ES-I3 (cell line): ENCODE results near the gene SH3PXD2A.

Experiments
- H3K36me3 ChIP-seq: 2 replicates; pipeline ENCODE4 v1.6.1; 2013; ENCODE audit warnings: mild to moderate bottlenecking, low read length, control low read depth, moderate library complexity; ENCODE audit not compliant: insufficient read depth
- H3K4me1 ChIP-seq: 2 replicates; pipeline ENCODE4 v1.6.1; 2013; ENCODE audit warnings: mild to moderate bottlenecking, control low read depth, low read length; ENCODE audit not compliant: insufficient read depth
- H3K9ac ChIP-seq: 2 replicates; pipeline ENCODE4 v1.6.1; 2013; ENCODE audit warnings: low read depth, mild to moderate bottlenecking, low read length, moderate library complexity
- H3K9me3 ChIP-seq: 2 replicates; pipeline ENCODE4 v1.6.1; 2013; ENCODE audit warnings: mild to moderate bottlenecking, low read length, moderate library complexity; ENCODE audit not compliant: control insufficient read depth, insufficient read depth

Gene SH3PXD2A

DNA sequence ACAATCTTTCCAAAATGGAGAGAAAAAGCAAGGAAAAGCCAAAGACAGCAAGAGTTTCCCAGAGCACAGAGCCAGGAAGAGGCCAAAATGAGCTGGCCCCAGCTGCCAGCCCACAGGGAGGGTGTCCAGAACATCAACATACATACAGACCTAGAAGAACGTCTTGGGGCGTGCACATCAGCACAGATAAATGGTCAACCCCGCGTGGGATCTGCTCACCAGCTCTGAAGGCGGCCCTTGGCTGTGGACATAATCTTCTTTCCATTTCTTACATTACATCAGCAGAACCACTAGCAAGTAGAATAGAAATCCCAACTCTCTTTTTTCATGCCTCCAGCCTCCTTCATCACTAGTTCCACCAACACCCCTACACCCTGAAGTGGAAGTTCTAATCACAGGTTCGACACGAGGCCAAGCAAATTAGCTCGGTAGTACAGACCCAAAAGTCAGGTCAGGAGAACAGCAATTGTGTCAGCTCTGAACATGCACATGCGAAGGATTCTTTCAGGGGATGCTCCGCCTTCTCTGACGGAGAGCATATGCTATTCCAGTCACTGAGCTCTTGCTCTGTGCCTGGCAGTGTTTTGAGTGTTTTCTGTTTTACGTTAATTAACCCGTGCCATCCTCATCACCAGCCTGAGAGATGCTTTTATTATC is 16.4 kb downstream of the SH3PXD2A start:
- H3K4me1 ChIP-seq = peaks cover 38% of the 10 kb centered on the region
- H3K36me3 ChIP-seq = no peaks in the 10 kb centered on the region
- H3K9ac ChIP-seq = no peak overlapping the region
- H3K9me3 ChIP-seq = no peaks in the 10 kb centered on the region

DNA sequence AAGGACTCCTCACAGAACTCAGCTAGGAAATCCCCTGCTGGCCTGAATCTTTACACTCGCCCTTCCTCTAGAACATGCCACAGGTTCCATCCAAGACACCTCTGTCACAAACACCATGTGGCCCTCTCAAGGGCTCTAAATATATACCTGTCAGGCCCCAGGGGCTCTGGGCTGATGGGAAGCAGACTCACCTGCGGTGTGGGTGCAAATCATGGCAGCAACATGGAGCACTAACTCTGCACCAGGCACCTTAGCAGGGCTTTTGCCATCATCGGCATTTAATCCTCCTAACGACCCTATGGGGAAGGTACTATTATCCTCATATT is 17.3 kb downstream of the SH3PXD2A start:
- Histone ChIP-seq H3K9ac (no peak overlapping the region), H3K36me3 (no peaks in the 10 kb centered on the region), H3K9me3 (no peaks in the 10 kb centered on the region), H3K4me1 (peaks cover 42% of the 10 kb centered on the region)

DNA sequence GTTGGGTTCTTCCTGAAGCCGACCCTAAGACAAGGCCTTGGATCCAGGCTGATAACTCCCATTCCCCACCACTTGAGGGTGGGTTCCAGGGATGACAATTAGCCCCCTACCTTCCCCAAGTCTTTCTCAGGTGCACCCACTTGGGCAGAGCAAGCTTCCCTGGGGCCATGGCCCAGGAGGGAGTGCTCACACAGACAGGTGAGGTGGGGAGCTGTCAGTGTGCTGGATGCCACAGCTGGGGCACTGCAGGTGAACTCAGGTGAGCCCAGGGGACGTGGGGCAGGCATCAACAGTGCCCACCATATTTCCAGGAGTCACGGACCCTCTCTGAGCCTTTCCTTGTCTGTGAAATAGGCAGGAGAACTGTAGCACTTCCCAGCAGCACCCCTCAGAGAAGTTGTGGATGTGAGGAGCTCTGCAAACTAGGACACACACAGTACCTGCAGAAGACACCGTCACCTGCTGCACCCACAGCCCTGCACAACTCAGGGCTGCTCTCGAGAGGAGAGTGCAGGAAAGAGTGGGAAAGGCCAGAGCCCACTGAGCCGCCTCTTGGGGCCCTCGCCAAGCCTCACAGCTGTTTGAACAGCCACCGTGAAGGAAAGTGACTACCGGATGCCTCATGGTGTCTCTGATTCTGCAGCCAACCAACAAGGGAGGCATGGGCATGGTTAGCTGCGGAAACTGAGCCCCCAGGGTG is 17.9 kb downstream of the SH3PXD2A start:
- no peak overlapping the region for H3K9ac ChIP-seq
- peaks cover 42% of the 10 kb centered on the region for H3K4me1 ChIP-seq
- no peaks in the 10 kb centered on the region for H3K36me3 ChIP-seq
- no peaks in the 10 kb centered on the region for H3K9me3 ChIP-seq

DNA sequence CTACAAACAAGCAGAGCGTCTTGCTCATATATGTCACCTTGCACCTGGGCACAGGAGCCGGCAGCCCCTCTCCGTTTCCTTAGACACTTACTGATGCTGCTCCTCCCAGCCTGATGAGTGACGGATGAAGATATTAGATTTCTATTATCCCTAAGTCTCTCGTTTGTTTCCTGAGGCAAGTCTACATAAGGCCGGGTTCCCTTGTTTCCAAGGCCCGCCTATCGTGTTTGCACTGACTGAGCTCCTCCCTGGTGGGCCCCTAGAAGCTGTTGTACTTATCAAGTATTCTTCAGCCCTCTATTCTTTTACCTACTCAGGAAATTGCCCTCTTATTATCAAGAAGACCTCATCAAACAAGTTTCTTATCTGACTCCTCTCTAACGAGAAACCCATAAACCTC is 18.5 kb downstream of the SH3PXD2A start:
- H3K9ac ChIP-seq = no peak overlapping the region
- no peaks in the 10 kb centered on the region for H3K9me3 ChIP-seq
- peaks cover 42% of the 10 kb centered on the region for H3K4me1 ChIP-seq
- H3K36me3 ChIP-seq = no peaks in the 10 kb centered on the region

DNA sequence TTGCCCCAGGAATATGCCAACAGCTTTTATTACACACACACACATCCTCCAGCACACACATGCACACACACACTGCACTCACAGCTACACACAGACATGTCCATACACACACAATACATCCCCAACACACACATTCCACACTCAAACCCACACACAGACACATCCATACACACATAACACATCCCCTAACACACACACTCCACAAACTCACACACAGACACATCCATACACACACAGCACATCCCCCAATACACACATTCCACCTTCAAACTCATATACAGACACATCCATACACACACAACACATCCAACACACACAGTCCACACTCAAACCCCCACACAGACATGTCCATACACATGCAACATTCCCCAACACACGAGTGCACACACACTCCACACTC is 19.1 kb downstream of the SH3PXD2A start:
- Histone ChIP-seq H3K36me3 (no peaks in the 10 kb centered on the region), H3K9ac (no peak overlapping the region), H3K4me1 (peaks cover 39% of the 10 kb centered on the region), H3K9me3 (no peaks in the 10 kb centered on the region)

DNA sequence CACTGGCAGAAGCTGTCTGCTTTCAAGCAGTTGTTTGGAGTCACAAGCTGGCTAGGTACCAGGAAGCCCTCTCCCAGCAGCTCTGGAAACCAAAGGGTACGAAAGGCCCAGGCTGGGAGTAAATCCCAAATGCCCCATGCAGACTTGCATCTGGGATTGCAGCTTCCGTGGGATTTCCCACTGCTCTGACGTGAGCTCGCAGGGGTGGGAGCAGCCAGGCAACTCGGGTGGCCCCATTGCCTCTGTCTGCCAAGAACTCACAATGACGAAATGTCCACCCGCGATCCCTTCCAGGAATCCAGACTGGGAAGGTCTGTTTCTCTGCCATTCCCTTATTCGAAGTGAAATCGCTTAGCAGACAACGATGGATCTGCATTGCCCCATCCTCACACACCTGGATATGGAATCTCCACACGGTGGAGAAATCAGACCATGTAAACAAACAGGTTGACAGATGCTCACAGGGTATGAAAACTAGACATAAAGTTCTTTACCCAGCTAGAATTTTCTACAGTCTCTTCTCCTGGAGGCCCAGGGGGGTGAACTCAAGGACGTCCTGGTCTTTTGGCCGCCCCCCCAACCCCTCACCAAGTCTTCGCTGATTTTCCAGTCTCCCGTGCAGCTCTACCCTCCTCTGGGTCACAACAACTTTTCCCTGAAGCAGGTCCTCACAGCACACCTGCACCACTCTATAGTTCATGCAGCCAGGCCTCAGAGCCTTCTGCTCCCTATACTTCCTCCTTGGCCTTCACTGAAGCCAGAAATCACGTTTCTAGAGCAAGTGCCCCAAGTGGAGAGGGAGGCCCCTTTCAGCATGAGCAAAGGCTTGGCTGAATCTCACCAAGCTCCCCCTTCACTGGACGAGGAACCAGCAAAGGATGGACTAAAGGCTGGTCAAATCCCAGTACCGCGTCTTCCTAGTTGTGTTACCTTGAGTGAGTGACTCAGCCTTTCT is 20.0 kb downstream of the SH3PXD2A start:
- peaks cover 30% of the 10 kb centered on the region for H3K4me1 ChIP-seq
- no peak overlapping the region for H3K9ac ChIP-seq
- no peaks in the 10 kb centered on the region for H3K9me3 ChIP-seq
- H3K36me3 ChIP-seq = no peaks in the 10 kb centered on the region

DNA sequence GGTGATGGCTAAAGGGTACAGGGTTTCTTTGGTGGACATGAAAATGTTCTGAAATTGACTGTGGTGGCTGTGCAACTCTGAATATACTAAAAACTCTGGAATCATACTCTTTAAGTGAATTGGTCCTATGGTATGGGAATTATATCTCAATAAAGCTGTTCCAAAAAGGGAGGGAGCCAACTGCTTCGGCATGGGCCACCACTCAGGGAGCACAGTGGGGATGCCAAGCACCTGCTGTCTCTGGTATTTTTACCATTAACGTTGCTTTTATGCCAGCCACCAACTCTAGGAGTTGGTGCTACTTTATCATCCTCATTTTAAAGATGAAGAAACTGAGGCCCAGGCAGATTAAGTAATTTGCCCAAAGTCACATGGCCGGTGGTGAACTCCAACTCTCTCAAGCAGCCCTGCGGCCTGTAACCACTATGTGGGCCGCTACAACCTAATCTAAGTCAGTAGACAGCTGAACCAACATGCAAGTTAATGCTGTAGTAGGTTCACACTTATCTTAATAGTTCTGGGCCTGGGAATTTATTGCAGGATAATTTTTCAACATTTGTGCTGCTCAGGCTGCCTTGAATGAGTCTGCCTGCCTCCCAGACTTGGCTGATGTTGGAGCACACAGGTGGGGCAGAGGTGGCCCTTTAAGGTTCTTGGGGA is 20.8 kb downstream of the SH3PXD2A start:
- Histone ChIP-seq H3K36me3 (no peaks in the 10 kb centered on the region), H3K4me1 (peaks cover 26% of the 10 kb centered on the region), H3K9me3 (no peaks in the 10 kb centered on the region), H3K9ac (no peak overlapping the region)

DNA sequence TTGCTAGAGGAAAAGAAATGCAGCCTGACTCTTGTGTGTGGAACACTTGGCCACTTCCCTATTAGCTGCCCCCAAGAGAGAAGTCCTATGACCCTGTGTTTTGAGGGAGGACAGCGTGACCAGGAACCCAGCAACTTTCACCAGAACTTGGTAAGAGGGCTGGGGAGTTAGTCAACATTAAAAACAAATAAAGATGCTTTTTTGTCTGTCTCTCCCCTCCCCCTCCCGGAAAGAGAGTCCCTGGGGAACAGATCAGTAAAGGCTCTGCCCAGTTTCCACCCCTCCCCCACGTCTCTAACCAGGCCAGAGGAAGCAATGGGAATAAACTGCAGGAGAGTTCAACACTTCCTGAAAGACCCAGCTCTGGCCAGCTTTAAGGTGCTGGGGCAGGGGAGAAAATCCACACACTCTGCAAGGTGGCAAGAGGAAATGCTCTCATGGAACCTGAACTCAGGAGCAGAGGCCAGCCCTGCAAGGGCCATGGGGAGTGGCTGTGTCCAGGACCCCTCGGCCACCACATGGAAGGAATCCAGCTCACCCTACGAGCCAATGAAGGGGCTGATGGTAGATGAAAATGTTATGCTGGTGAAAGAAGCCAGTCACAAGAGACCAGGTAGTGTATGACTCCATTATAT is 21.5 kb downstream of the SH3PXD2A start:
- H3K9ac ChIP-seq = no peak overlapping the region
- no peaks in the 10 kb centered on the region for H3K9me3 ChIP-seq
- H3K36me3 ChIP-seq = no peaks in the 10 kb centered on the region
- H3K4me1 ChIP-seq = peaks cover 23% of the 10 kb centered on the region

DNA sequence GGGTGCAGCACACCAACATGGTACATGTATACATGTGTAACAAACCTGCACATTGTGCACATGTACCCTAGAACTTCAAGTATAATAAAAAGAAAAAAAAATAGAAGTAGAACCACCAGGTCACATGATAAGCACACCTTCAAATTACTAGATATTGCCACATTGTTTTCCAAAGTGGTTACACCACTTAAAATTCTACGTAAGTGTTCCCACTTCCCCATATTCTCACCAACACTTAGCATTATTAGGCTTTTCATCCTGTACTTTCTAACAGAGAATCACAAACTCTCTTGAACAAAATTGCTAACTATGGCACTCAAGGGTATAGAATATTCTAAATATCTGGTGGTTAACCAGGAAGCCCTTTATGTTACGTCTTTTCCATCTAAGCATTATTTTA is 22.6 kb downstream of the SH3PXD2A start:
- Histone ChIP-seq H3K36me3 (no peaks in the 10 kb centered on the region), H3K9ac (no peak overlapping the region), H3K4me1 (peaks cover 21% of the 10 kb centered on the region), H3K9me3 (no peaks in the 10 kb centered on the region)

DNA sequence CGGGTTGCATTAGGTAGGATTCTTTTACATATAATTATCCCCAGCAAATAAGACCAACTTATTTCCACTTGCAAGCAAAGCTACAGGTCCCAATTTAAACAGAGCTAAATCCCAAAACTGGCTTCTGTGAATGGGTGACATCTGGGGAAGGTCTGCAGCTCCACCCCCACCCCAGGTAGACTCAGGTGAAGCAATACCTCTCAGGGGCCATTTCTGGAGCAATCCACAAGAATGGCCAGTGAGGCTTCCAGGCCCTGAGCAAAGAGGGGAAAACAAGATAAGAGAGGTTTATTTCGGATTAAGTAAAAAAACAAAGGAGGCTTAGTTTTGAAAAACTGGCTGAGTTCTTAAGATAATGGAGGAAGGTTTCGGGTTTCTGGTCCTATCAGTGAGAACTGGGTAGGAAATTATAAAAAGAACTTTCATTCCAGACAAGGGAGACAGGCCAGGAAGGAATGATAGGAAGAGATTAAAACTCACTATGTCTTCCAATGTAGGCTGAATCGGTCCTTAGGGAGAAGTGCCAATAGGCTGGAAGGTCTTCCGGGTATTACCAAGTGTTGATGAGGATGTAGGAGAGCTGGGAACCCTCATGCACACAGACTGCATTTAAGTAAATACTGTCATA is 25.4 kb downstream of the SH3PXD2A start:
- peaks cover 19% of the 10 kb centered on the region for H3K4me1 ChIP-seq
- H3K36me3 ChIP-seq = no peaks in the 10 kb centered on the region
- no peaks in the 10 kb centered on the region for H3K9me3 ChIP-seq
- no peak overlapping the region for H3K9ac ChIP-seq

DNA sequence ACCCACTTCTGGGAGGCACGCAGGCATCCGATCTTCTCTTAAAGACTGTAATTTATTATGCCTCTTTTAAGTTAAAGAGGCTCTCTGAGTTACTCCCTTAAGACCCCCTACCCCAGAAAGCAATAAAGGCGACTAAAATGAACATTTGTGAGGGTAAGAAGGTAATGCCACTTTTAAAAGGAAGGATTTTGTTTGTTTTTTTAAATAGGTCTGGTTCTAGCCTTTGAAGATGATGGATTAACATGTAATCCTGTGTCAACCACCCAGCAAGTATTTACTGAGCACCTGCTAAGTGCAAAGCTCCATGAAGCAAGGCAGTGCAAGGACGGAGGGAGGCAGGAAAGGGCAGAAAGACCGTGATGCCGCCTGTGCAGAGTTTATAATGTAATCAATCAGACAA is 26.1 kb downstream of the SH3PXD2A start:
- H3K4me1 ChIP-seq = peaks cover 19% of the 10 kb centered on the region
- H3K9ac ChIP-seq = no peak overlapping the region
- no peaks in the 10 kb centered on the region for H3K36me3 ChIP-seq
- H3K9me3 ChIP-seq = no peaks in the 10 kb centered on the region

DNA sequence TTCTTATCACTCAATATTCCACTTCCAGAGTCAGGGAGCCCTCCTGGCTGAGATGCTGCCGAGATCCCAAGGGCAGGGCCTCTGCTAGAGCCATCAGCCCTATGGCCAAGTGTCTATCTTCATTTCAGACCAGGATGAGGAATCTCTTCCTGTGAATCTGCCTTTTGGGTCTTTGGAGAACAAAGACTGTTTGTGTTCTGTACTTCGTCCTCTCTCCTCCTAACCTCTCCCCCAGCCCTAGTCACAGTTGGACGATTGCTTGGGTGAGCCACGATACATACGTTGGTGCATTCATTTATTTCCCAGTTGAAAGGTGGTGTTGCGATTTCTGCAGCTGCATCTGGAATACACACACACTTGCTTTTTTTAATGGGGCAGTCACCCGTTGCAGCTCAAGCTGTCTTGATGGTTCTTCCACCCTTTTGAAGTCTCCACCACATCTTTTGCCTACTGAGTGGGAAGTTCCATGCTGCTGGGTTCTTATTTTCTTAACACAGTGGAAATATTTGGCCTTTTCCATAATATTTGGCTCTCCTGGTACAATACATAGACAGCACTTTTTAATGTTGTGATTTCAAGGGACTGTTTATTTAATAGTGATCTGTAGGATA is 26.7 kb downstream of the SH3PXD2A start:
- Histone ChIP-seq H3K9ac (no peak overlapping the region), H3K9me3 (no peaks in the 10 kb centered on the region), H3K4me1 (peaks cover 20% of the 10 kb centered on the region), H3K36me3 (no peaks in the 10 kb centered on the region)

DNA sequence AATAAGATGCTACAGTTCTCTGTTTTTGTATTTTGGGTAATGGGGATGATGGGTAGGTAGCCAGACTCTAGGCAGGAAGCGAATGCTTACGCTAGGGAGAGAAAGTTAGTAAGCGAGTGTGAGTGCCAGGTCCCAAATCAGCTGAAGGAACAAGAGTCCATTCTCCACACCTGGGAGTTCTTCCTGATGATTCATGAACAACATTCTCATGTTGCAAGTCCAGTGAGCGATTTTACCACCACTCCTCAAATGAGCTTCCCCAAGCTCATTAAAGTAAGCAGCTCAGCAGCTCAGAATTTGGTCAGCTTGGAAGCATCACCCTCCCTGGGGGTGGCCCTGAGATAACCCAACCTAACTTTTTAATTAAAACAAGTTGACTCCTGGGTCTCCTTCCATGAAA is 27.3 kb downstream of the SH3PXD2A start:
- Histone ChIP-seq H3K36me3 (no peaks in the 10 kb centered on the region), H3K9ac (no peak overlapping the region), H3K4me1 (peaks cover 19% of the 10 kb centered on the region), H3K9me3 (no peaks in the 10 kb centered on the region)
